CD8-positive, alpha-beta memory T cell (primary cell): ENCODE results near the gene USP28. TPM values are rescaled to one million over a fixed set of nuclear protein-coding genes. Genes with fewer than 3 reads are reported as not detected.
"Not testable (repeated sequence)": the region's sequence is repeated elsewhere in the genome, so short reads cannot be mapped to it uniquely, and the experiment has no call there.

ENCODE experiments used
- CTCF ChIA-PET: fragments of 350-600 bp; sonication (Branson Sonifier 250); formaldehyde crosslinking; loops from one replicate; lab custom pipeline; 2021; ENCODE audit warnings: antibody characterized with exemption; lab: Charles Lee
- POLR2A ChIA-PET: fragments of 350-600 bp; sonication (Branson Sonifier 250); formaldehyde crosslinking; loops from one replicate; lab custom pipeline; 2021; ENCODE audit warnings: antibody characterized with exemption; lab: Charles Lee
- DNase-seq, 5 donors: peaks; one replicate each; pipeline versions ENCODE4 v3.0.0 to v3.0.0-alpha.2; 2020 to 2022; ENCODE audit warnings: mixed read lengths in 1 of 5
- H3K27ac ChIP-seq: one replicate; pipeline ENCODE4 v1.7.0; 2013; ENCODE audit warnings: low read depth, mild to moderate bottlenecking, low read length, moderate library complexity
- H3K27me3 ChIP-seq: 2 replicates; pipeline ENCODE4 v1.7.0; 2013; ENCODE audit warnings: low read length, mild to moderate bottlenecking; ENCODE audit not compliant: insufficient read depth, poor library complexity, severe bottlenecking
- H3K36me3 ChIP-seq: 2 replicates; pipeline ENCODE4 v1.7.0; 2013; ENCODE audit warnings: mild to moderate bottlenecking, low read length, moderate library complexity; ENCODE audit not compliant: insufficient read depth
- H3K4me1 ChIP-seq: 2 replicates; pipeline ENCODE4 v1.7.0; 2013; ENCODE audit warnings: mild to moderate bottlenecking, low read length, moderate library complexity; ENCODE audit not compliant: insufficient read depth
- H3K4me3 ChIP-seq: 2 replicates; pipeline ENCODE4 v1.7.0; 2013; ENCODE audit warnings: mild to moderate bottlenecking, low read length
- H3K9me3 ChIP-seq: 2 replicates; pipeline ENCODE4 v1.7.0; 2013; ENCODE audit warnings: mild to moderate bottlenecking, low read length
- H3K27ac Mint-ChIP-seq, 8 donors: one replicate each; pipeline ENCODE4 v1.8.0; 2020 to 2021; ENCODE audit warnings: mixed read lengths in 8 of 8, mild to moderate bottlenecking in 6 of 8, inconsistent platforms in 3 of 8, moderate library complexity in 3 of 8
- H3K27me3 Mint-ChIP-seq, 2 donors: one replicate each; pipeline ENCODE4 v1.8.0; 2020 to 2021; ENCODE audit warnings: mixed read lengths in 2 of 2, mild to moderate bottlenecking in 1 of 2, moderate library complexity in 1 of 2
- H3K36me3 Mint-ChIP-seq, 3 donors: one replicate each; pipeline ENCODE4 v1.8.0; 2020 to 2021; ENCODE audit warnings: mixed read lengths in 3 of 3, inconsistent platforms in 1 of 3, mild to moderate bottlenecking in 1 of 3
- H3K4me1 Mint-ChIP-seq, 3 donors: one replicate each; pipeline ENCODE4 v1.8.0; 2020 to 2021; ENCODE audit warnings: mixed read lengths in 3 of 3, inconsistent platforms in 1 of 3, mild to moderate bottlenecking in 1 of 3
- H3K4me3 Mint-ChIP-seq, 7 donors: one replicate each; pipeline ENCODE4 v1.8.0; 2020 to 2021; ENCODE audit warnings: mixed read lengths in 7 of 7, mild to moderate bottlenecking in 6 of 7, moderate library complexity in 4 of 7, inconsistent platforms in 2 of 7
- H3K9me3 Mint-ChIP-seq, 5 donors: one replicate each; pipeline ENCODE4 v1.8.0; 2020 to 2022; ENCODE audit warnings: mixed read lengths in 5 of 5, mild to moderate bottlenecking in 3 of 5, moderate library complexity in 2 of 5, inconsistent platforms in 1 of 5
- polyA plus RNA-seq: library from polyadenylated mRNA; unstranded; fragments of 300-500 nt; fragmentation: Illumina TruSeq; gene quantifications from one replicate; pipeline ENCODE4 v1.2.3, GENCODE V29; 2021
- total RNA-seq, 2 experiments: library from RNA; stranded (reverse); gene quantifications; one replicate each; pipeline ENCODE4 v1.2.3, GENCODE V29; 2021

The USP28 gene
- total and polyA plus RNA-seq, 3 experiments from 2014 or later: 18.7 to 63.1 (median 21.4) TPM

- peaks cover 18 to 35% (median 29%) of the 10 kb centered on the region in 3 donors for H3K4me1 Mint-ChIP-seq
- peaks cover 13 to 72% (median 32%) of the 10 kb centered on the region in 3 donors for H3K36me3 Mint-ChIP-seq
- H3K9me3 Mint-ChIP-seq, CTCF ChIA-PET, H3K27ac ChIP-seq, H3K4me3 ChIP-seq, H3K4me1 ChIP-seq, H3K27me3 ChIP-seq, H3K9me3 ChIP-seq, DNase-seq, POLR2A ChIA-PET, H3K4me3 Mint-ChIP-seq, H3K27me3 Mint-ChIP-seq, H3K27ac Mint-ChIP-seq: not testable (repeated sequence)
- H3K36me3 ChIP-seq: peaks cover 18% of the 10 kb centered on the region
These were observed 112.3 kb downstream of the USP28 start for GRCh38 chr11:113763040-113763439.

GRCh38 chr11:113760241-113760640 lies 115.1 kb downstream of the USP28 start:
- Mint-ChIP-seq H3K9me3 (no peaks in the 10 kb centered on the region), H3K4me3 (no peak overlapping the region), H3K27ac (peak overlapping the region in 1 of 8 donors; percentile 72), H3K36me3 (peaks cover 8 to 76% (median 32%) of the 10 kb centered on the region in 3 donors), H3K27me3 (no peaks in the 10 kb centered on the region), H3K4me1 (peaks cover 6 to 17% (median 16%) of the 10 kb centered on the region in 3 donors)
- CTCF ChIA-PET: no interaction called here
- Histone ChIP-seq H3K4me1 (no peaks in the 10 kb centered on the region), H3K36me3 (peaks cover 6% of the 10 kb centered on the region), H3K9me3 (no peaks in the 10 kb centered on the region), H3K27ac (no peak overlapping the region), H3K4me3 (no peak overlapping the region), H3K27me3 (no peaks in the 10 kb centered on the region)
- DNase-seq: no peak
- POLR2A ChIA-PET: no interaction called here

GRCh38 chr11:113752932-113753331 lies 122.4 kb downstream of the USP28 start:
- DNase-seq: no peak
- ChIA-PET POLR2A (no interaction called here), CTCF (no interaction called here)
- Mint-ChIP-seq H3K36me3 (peaks cover 8 to 59% (median 21%) of the 10 kb centered on the region in 3 donors), H3K27ac (peak overlapping the region in 1 of 8 donors; percentile 43), H3K9me3 (no peaks in the 10 kb centered on the region), H3K4me1 (no peaks in the 10 kb centered on the region), H3K27me3 (no peaks in the 10 kb centered on the region), H3K4me3 (no peak overlapping the region)
- Histone ChIP-seq H3K27ac (no peak overlapping the region), H3K36me3 (no peaks in the 10 kb centered on the region), H3K9me3 (no peaks in the 10 kb centered on the region), H3K27me3 (no peaks in the 10 kb centered on the region), H3K4me3 (no peak overlapping the region), H3K4me1 (no peaks in the 10 kb centered on the region)

Other genes with a start within 250 kb of the USP28 start
- under 1 TPM; 0.26 to 0.40 TPM for gene TMPRSS5, start 169.3 kb downstream of the USP28 start, total RNA-seq
- gene TMPRSS5, start 169.3 kb downstream of the USP28 start, polyA plus RNA-seq: not detected
- gene ZW10, start 101.9 kb downstream of the USP28 start, total RNA-seq: 10 to 100 TPM; 21.3 to 24.7 TPM
- gene ZW10, start 101.9 kb downstream of the USP28 start, polyA plus RNA-seq: 15.5 TPM
- gene CLDN25, start 95.8 kb downstream of the USP28 start, total RNA-seq: not detected
- not detected for gene CLDN25, start 95.8 kb downstream of the USP28 start, polyA plus RNA-seq
- not detected for gene HTR3B, start 29.2 kb upstream of the USP28 start, total RNA-seq
- gene HTR3B, start 29.2 kb upstream of the USP28 start, polyA plus RNA-seq: not detected
- gene HTR3A, start 99.5 kb upstream of the USP28 start, total RNA-seq: not detected
- gene HTR3A, start 99.5 kb upstream of the USP28 start, polyA plus RNA-seq: not detected
- gene ZBTB16, start 184.1 kb upstream of the USP28 start, total RNA-seq: 1 to 10 TPM; 2.1 to 2.2 TPM
- 71.9 TPM for gene ZBTB16, start 184.1 kb upstream of the USP28 start, polyA plus RNA-seq